ENCODE measurements around the gene RAB40A. TPM values are rescaled to one million over a fixed set of nuclear protein-coding genes. Genes with fewer than 3 reads are reported as not detected.

The RAB40A gene
- total RNA-seq, 1 donor from 2014 or later: 0.98 TPM

GRCh38 chrX:103556963-103557612, 37.8 kb upstream of the RAB40A start:
- Histone ChIP-seq H3K36me3 (no peaks in the 10 kb centered on the region), H3K4me1 (no peaks in the 10 kb centered on the region), H3K9me3 (no peaks in the 10 kb centered on the region), H3K27ac (no peak overlapping the region), H3K4me3 (no peak overlapping the region), H3K27me3 (no peaks in the 10 kb centered on the region)
- TF ChIP-seq POLR2AphosphoS5 (IDR thresholded peaks at IDR 0.05; ENCODE audit: insufficient read depth in 1 of 2, low read depth in 1 of 2) (no peak), CTCF (IDR thresholded peaks at IDR 0.05) (no peak), POLR2A (IDR thresholded peaks at IDR 0.05) (no peak)
- intact Hi-C loops (cut with DNase I): no loop called here
- DNase-seq (ENCODE audit: extremely low spot score in 2 of 2): no peak

GRCh38 chrX:103554687-103555424, 35.6 kb upstream of the RAB40A start:
- TF ChIP-seq POLR2AphosphoS5 (IDR thresholded peaks at IDR 0.05; ENCODE audit: insufficient read depth in 1 of 2, low read depth in 1 of 2) (no peak), CTCF (IDR thresholded peaks at IDR 0.05) (no peak), POLR2A (IDR thresholded peaks at IDR 0.05) (no peak)
- H3K36me3 ChIP-seq: no peaks in the 10 kb centered on the region
- DNase-seq (ENCODE audit: extremely low spot score in 2 of 2): no peak
- no peak overlapping the region for H3K27ac ChIP-seq
- no peaks in the 10 kb centered on the region for H3K4me1 ChIP-seq
- peak overlapping the region; percentile 4 to 12 for H3K4me3 ChIP-seq
- H3K27me3 ChIP-seq: no peaks in the 10 kb centered on the region
- intact Hi-C loops (cut with DNase I): no loop called here
- H3K9me3 ChIP-seq: no peaks in the 10 kb centered on the region

- intact Hi-C loops (cut with DNase I): no loop called here
- peak overlapping the region; percentile 5 for H3K27ac ChIP-seq
- TF ChIP-seq POLR2A (IDR thresholded peaks at IDR 0.05): no peak
Measured at GRCh38 chrX:103552236-103552635, 32.9 kb upstream of the RAB40A start.

DNA sequence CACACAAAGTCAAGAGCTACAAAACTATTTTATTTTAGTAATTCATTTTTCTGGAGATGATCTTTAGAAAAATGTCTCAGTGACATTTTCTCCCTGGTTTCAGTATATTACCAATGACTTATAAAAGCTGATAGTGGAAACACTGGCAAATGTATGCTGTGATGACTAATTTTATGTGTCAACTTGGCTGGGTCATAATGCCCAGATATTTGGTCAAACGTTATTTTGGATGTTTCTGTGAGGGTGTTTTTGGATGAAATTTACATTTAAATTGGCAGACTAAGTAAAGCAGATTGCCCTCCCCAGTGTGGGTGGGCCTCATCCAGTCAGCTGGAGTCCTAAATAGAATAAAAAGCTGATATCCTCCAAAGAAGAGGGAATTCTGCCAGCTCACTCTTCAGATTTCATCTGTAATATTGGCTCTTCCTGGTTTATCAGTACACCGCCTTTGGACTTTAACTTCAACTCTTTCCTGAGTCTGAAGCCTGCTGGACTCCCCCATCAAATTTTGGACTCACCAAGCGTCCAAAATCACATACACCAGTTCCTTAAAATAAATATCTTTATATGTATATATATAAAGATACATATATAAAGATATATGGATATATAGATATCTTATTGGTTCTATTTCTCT, 31.2 kb upstream of the RAB40A start:
- no peaks in the 10 kb centered on the region for H3K9me3 ChIP-seq
- H3K36me3 ChIP-seq: no peaks in the 10 kb centered on the region
- H3K27ac ChIP-seq: no peak overlapping the region
- no peak for DNase-seq (ENCODE audit: extremely low spot score in 2 of 2)
- H3K4me1 ChIP-seq: no peaks in the 10 kb centered on the region
- H3K4me3 ChIP-seq: no peak overlapping the region
- no peak for TF ChIP-seq POLR2AphosphoS5 (IDR thresholded peaks at IDR 0.05; ENCODE audit: insufficient read depth in 1 of 2, low read depth in 1 of 2)
- no peak for TF ChIP-seq CTCF (IDR thresholded peaks at IDR 0.05)
- no peak for TF ChIP-seq POLR2A (IDR thresholded peaks at IDR 0.05)
- intact Hi-C loops (cut with DNase I): no loop called here
- H3K27me3 ChIP-seq: no peaks in the 10 kb centered on the region

More at GRCh38 chrX:103552236-103552635, 32.9 kb upstream of the RAB40A start:
- Histone ChIP-seq H3K9me3 (no peaks in the 10 kb centered on the region), H3K4me1 (no peaks in the 10 kb centered on the region), H3K4me3 (no peak overlapping the region), H3K36me3 (no peaks in the 10 kb centered on the region), H3K27me3 (no peaks in the 10 kb centered on the region)
- no peak for DNase-seq (ENCODE audit: extremely low spot score in 2 of 2)

DNA sequence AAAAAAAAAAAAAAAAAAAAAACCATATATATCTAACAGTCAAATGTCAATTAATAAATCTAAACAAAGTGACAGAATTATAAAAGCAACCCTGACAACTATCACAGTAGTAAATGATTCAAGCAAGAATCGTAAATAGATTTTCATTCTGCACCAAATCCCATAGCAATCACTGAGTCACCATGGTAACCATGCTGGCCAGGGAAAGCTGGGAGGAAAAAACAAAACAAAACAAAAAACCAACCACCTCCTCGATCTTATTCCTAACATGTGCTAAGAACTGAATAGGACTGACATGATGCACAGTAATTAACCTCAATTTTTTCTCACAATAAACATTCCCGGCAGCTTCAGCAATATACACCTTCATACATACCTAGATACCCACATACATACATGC, 30.6 kb upstream of the RAB40A start:
- H3K36me3 ChIP-seq: no peaks in the 10 kb centered on the region
- H3K9me3 ChIP-seq: no peaks in the 10 kb centered on the region
- no peaks in the 10 kb centered on the region for H3K27me3 ChIP-seq
- no peaks in the 10 kb centered on the region for H3K4me1 ChIP-seq
- no peak overlapping the region for H3K4me3 ChIP-seq
- H3K27ac ChIP-seq: no peak overlapping the region
- intact Hi-C loops (cut with DNase I): no loop called here
- no peak for DNase-seq (ENCODE audit: extremely low spot score in 2 of 2)
- TF ChIP-seq CTCF (IDR thresholded peaks at IDR 0.05): no peak
- no peak for TF ChIP-seq POLR2A (IDR thresholded peaks at IDR 0.05)

All from vagina (tissue), 2 donors.